IPS-15b (cell line): ENCODE data around the gene MRPL23.

Source experiments
- H3K27me3 ChIP-seq: one replicate; pipeline ENCODE4 v1.6.1; 2013; ENCODE audit warnings: low read length; ENCODE audit not compliant: control insufficient read depth, insufficient read depth
- H3K36me3 ChIP-seq: one replicate; pipeline ENCODE4 v1.6.1; 2013; ENCODE audit warnings: low read length; ENCODE audit not compliant: control insufficient read depth, insufficient read depth
- H3K4me1 ChIP-seq: one replicate; pipeline ENCODE4 v1.6.1; 2013; ENCODE audit warnings: mild to moderate bottlenecking, low read length; ENCODE audit not compliant: control insufficient read depth, insufficient read depth
- H3K4me3 ChIP-seq: one replicate; pipeline ENCODE4 v1.5.1; 2013; ENCODE audit warnings: low read depth, low read length
- H3K9ac ChIP-seq: one replicate; pipeline ENCODE4 v1.6.1; 2013; ENCODE audit warnings: low read depth, mild to moderate bottlenecking, low read length
- H3K9me3 ChIP-seq: one replicate; pipeline ENCODE4 v1.6.1; 2013; ENCODE audit warnings: mild to moderate bottlenecking, low read length; ENCODE audit not compliant: control insufficient read depth, insufficient read depth

The MRPL23 gene

DNA sequence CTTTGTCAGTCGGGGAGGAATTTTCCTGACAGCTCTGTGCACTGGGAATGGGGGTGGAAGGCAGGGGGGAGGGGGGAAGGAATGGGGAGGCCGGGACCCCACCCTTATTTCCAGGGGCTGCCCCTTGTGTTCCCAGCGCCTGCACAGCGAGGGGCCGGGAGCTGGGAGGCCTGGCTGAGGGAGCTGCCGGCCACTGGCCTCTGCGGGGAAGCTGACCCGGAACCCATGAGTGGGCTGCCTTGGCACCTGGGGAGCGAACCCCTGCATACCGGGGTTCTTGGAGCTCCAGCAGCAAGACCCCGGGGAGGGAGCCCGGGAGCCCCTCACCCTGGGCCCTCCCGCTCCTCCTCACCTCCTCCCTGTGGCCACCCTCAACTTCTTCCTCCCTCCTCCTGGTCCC is 47.0 kb downstream of the MRPL23 start:
- no peaks in the 10 kb centered on the region for H3K27me3 ChIP-seq

DNA sequence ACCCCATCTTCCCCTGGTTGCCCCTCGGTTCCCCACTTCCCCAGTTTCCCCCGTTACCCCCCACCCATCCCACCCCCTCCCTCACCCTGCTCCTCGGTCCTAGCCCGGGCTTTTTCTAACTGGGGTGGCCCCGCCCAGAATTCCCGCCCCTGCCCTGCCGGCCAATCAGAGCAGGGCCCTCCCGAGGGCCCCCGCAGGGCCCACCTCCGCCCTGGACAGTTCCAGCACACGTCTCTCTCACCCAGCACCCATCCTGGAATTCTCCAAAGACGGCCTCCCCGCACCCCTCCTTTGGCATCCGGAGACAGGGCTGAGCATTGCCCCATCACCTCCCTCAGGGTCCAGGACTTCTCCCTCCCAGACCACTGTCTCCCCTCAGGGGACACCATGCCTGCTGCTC is 50.6 kb downstream of the MRPL23 start, which contains the start of gene H19:
H19 (minus strand) TSS at position 88 of the 400 bp plus-strand sequence.
- no peaks in the 10 kb centered on the region for H3K4me1 ChIP-seq
- no peak within 1 kb of the TSS for H3K4me3 ChIP-seq
- H3K36me3 ChIP-seq: no peaks in the 10 kb centered on the region
- no peaks in the 10 kb centered on the region for H3K9me3 ChIP-seq
- H3K9ac ChIP-seq: no peak within 1 kb of the TSS
- no peaks in the 10 kb centered on the region for H3K27me3 ChIP-seq

More for the DNA sequence above, 47.0 kb downstream of the MRPL23 start:
- Histone ChIP-seq H3K9ac (no peak overlapping the region), H3K36me3 (no peaks in the 10 kb centered on the region), H3K4me3 (no peak overlapping the region), H3K9me3 (no peaks in the 10 kb centered on the region), H3K4me1 (no peaks in the 10 kb centered on the region)

DNA sequence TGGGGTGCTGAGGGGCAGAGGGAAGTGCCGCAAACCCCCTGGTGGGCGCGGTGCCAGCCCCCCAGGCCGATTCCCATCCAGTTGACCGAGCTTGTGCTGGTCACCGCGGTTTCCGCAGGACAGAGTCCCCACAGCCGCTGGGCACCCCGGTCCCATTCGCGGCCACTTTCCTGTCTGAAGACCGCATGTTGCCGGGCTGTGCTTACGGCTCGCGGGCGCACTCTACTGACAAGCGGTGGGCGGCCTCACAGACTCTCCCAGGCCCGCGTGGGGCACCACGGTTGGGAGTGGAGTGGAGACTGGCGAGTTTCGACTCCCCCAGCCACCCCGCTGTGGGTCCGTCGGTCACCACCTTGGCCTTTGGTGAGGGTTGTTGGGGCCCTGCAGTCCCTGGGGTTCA is 51.2 kb downstream of the MRPL23 start:
- H3K4me3 ChIP-seq: no peak overlapping the region
- no peaks in the 10 kb centered on the region for H3K9me3 ChIP-seq
- no peak overlapping the region for H3K9ac ChIP-seq
- no peaks in the 10 kb centered on the region for H3K36me3 ChIP-seq
- H3K27me3 ChIP-seq: no peaks in the 10 kb centered on the region
- no peaks in the 10 kb centered on the region for H3K4me1 ChIP-seq

DNA sequence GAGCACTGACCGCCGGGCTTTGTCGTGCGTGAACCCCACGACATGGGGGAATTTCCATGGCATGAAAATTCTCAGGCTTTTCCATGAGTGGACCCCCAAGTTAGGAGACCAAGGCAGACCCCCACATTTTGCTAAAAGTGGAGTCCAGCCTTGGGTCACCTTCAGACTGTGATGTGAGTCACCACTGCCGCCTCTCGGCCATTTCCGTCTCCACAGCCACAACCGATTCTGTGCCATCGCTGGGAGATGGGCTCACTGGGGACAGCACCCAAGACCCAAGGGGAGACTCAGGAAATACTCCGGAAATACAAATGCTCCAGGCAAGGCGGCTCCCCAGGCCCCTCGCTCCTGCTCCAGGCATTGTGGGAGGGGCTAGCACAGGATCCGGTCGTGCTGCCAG is 51.7 kb downstream of the MRPL23 start:
- no peaks in the 10 kb centered on the region for H3K9me3 ChIP-seq
- no peaks in the 10 kb centered on the region for H3K27me3 ChIP-seq
- no peaks in the 10 kb centered on the region for H3K4me1 ChIP-seq
- no peak overlapping the region for H3K9ac ChIP-seq
- no peaks in the 10 kb centered on the region for H3K36me3 ChIP-seq
- H3K4me3 ChIP-seq: no peak overlapping the region

DNA sequence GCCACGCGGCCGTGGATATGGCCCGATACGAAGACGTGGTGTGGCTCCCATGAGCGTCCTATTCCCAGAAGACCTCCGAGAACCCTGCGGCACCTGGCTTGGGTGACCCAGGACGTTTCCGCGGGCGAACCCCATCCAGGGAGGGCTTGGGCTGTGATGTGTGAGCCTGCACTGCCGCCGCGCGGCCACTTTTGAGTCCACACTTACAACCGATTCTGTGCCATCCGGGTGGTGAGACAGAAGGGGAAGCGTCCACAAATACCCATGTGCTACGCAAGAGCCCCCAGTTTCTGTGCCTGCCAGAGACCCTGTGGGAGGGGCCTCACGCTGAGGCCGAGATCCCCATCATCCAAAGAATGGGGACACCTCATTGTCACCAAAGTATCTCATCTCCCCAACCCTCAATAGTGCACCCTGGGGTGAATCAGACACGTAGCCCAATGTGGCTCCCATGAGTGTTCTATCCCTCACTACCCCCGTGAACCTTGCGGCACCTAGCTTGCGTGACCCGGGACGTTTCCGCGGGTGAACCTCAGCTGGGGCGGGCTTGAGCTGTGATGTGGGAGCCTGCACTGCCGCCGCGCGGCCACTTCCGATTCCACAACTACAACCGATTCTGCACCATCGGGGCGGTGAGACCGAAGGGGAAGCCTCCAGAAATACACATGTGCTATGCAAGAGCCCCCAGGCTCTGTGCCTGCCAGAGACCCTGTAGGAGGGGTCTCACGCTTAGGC is 55.1 kb downstream of the MRPL23 start:
- Histone ChIP-seq H3K27me3 (no peaks in the 10 kb centered on the region), H3K4me3 (no peak overlapping the region), H3K4me1 (no peaks in the 10 kb centered on the region), H3K36me3 (no peaks in the 10 kb centered on the region), H3K9me3 (no peaks in the 10 kb centered on the region), H3K9ac (no peak overlapping the region)

DNA sequence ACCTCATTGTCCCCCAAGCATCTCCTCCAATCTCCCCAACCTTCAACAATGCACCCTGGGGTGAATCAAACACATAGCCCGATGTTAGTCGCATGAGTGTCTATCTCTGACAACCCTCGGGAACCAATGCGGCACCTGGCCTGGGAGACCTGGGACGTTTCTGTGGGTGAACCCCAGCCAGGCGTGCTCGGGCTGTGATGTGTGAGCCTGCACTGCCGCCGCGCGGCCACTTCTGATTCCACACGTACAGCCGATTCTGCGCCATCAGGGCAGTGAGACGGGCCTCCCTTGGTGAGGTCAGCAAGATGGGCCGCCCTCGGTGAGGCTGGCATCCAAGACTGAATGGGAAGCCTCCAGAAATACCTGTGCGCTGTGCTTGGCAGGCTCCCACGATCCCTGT is 55.7 kb downstream of the MRPL23 start:
- Histone ChIP-seq H3K9ac (no peak overlapping the region), H3K4me1 (no peaks in the 10 kb centered on the region), H3K36me3 (no peaks in the 10 kb centered on the region), H3K9me3 (no peaks in the 10 kb centered on the region), H3K27me3 (no peaks in the 10 kb centered on the region), H3K4me3 (no peak overlapping the region)

DNA sequence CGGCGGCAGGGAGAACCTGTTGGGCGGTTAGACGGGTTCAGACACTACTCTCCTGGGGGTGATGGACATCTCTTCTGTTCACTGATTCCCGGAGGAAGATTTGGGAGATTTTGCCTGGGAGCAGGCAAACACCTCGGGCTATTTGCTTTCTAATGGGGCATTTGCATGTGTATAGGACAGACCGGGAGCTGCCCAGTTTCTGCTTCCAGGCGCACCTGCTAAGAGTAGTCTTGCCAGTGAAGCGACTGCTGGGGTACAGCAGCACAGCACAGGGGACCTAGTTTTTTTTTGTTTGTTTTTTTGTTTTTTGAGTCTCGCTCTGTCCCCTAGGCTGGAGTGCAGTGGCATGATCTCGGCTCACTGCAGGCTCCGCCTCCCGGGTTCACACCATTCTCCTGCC is 57.3 kb downstream of the MRPL23 start:
- H3K4me3 ChIP-seq: no peak overlapping the region
- H3K4me1 ChIP-seq: no peaks in the 10 kb centered on the region
- H3K9ac ChIP-seq: no peak overlapping the region
- H3K36me3 ChIP-seq: no peaks in the 10 kb centered on the region
- H3K9me3 ChIP-seq: no peaks in the 10 kb centered on the region
- H3K27me3 ChIP-seq: no peaks in the 10 kb centered on the region
